GM19099 (cell line): ENCODE measurements around the gene DDAH2.

ENCODE experiments used
- POLR2A ChIP-seq: IDR thresholded peaks from 3 replicates; pipeline ENCODE4 v1.6.1; 2011; ENCODE audit warnings: low read depth; ENCODE audit not compliant: insufficient read length; ENCODE audit errors: extremely low read depth

DDAH2 gene

DNA sequence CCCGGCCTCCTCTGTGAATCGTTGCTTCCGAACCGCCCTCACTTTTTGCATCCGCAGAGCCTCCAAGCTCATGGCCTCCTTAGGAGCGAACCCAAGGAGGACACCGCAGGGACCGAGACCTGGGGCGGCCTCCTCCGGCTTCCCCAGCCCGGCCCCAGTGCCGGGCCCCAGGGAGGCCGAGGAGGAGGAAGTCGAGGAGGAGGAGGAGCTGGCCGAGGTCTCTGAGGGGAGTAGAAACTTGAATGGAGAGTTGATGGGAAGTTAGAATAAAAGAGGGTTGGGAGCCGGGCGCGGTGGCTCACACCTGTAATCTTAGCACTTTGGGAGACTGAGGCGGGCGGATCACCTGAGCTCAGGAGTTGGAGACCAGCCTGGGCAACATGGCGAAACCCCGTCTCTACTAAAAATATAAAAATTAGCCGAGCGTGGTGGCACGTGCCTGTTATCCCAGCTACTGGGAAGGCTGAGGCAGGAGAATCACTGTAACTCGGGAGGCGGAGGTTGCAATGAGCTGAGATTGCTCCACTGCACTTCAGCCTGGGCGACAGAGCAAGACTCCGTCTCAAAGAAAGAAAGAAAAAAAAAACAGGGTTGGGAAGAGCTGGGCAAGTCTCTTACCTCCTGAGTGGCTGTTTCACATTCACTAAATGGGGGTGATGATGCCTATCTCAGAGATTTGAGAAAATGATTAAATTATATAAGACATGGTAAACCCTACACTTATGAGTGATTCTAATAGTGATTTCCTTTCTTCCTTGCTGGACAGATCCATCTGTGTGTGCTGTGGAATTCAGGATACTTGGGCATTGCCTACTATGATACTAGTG, 11.5 kb upstream of the DDAH2 start:
- TF ChIP-seq POLR2A = no peak

DNA sequence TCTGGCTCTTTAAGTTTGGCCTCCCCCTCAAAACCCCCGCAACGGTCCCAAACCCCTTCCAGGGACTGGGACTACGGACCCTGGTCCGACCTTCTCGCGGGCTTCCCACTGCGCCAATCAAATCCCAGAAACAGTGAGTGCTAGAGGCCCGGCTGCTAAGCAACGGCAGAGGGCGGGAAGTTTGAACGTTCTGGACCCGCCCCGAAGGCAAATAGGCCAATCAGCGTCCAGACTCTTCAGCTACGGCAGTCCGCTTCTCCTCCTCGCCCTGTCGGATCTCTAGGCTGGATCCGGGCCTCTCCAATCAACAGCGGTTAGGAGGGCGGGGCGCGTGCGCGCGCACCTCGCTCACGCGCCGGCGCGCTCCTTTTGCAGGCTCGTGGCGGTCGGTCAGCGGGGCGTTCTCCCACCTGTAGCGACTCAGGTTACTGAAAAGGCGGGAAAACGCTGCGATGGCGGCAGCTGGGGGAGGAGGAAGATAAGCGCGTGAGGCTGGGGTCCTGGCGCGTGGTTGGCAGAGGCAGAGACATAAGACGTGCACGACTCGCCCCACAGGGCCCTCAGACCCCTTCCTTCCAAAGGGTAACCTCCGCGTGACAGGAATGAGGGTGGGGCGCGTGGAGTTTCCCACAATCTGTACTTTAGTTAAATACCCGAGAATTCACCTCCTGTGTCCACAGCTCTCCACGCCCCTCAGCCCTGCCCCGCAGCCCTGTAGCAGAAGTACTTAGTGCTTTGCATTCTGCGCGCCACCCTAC, 10.7 kb upstream of the DDAH2 start, which contains the start of gene MSH5:
Gene MSH5 (plus strand): TSS at position 367 of the 758 bp plus-strand sequence. CDS start 462 bp downstream, outside the sequence.
- TF ChIP-seq POLR2A = peak; percentile 68

DNA sequence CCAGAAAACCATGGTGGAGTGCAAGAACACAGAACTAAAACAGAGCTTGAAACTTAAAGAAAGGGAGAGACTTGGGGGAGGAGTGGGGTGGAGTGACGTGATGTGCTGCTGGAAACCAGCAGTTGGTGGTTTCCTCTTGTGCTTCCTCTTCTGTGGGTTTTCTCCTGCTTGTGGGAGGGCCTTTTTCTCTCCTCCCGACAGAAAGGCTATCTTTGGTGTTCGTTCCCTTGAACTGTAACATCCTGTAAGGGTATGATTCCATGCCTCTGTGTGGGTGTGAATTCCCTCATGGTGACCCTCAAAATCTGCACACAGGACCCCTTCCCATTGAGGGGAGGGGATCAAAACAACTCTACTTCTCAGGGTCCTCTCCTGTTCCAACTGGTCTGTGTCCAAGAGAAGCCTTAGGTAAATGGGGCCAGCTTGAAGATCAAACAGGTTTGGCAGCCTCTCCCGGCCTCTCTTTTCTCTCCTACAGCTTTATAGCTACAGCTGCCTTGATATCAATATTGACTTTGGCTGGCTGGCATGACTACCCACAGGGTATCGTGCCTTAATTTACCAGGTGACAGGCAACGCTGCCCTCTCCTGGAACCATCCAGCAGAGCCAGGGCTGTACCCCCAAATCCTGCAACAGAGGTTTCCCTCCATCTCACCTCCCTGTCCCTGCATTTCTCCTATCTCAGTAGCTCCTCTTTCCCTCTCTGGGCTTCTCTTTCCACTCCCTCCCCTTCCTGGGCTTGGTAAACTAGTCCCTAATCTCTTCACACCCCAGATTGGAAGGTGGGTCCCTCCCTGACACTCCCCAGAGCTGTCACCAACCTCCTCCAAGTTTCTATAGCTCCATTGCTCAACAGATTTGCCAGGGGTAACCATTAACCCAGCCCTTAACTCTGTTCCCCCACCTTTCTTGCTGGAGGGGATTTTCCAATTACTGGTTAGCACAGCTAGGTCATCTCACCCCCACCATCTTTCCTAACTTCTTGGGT, 9.2 kb upstream of the DDAH2 start:
- peak; percentile 60 for TF ChIP-seq POLR2A

DNA sequence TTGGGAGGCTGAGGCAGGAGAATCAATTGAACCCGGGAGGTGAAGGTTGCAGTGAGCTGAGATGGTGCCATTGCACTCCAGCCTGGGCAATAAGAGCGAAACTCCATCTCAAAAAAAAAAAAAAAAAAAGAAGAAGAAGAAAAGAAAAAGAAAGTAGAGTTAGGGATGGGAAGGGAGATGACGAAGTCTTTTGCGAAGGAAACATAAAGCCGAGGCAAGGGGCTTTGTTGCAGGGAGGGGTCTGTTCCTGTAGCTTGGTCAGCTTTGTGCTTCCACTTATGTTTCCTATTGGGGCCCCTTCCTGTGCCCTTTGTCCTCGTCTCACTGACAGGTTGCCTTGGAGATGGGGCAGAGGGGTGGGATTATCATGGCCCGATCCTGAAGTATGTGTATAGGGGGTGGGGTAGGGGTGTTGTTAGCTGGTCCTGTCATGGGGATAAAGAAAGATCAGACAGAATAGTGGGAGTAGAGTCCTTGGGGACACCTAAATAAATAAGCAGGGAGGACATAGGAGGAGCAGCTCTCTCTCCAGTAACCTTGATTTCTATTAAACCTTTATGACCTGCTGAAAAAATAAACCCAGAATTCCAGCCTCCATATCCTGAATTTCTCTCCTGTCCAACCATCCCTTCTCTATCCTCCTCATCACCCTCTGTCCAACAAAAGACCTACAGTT, 8.4 kb upstream of the DDAH2 start:
- TF ChIP-seq POLR2A = no peak

DNA sequence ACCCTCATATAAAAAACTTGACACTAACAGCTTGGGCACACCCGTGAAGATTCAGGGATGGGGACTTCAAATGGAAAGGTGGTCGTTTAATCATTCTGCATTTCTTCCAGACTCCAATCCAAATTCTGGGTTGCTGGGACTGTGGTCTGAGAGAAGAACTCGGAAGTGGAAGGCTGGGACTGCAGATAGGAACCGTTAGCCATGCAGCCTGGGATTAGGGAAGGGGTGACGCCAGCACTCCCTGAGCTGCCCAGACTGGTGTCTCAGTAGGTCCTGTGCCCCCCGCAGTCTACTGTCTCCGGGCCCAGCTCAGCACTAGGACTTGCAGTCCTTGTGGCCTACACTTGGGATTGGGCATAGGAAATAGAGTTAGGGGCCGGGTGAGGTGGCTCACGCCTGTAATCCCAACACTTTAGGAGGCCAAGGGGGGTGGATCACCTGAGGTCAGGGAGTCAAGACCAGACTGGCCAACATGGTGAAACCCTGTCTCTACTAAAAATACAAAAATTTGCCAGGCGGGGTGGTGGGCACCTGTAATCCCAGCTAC, 7.7 kb upstream of the DDAH2 start:
- TF ChIP-seq POLR2A = no peak

DNA sequence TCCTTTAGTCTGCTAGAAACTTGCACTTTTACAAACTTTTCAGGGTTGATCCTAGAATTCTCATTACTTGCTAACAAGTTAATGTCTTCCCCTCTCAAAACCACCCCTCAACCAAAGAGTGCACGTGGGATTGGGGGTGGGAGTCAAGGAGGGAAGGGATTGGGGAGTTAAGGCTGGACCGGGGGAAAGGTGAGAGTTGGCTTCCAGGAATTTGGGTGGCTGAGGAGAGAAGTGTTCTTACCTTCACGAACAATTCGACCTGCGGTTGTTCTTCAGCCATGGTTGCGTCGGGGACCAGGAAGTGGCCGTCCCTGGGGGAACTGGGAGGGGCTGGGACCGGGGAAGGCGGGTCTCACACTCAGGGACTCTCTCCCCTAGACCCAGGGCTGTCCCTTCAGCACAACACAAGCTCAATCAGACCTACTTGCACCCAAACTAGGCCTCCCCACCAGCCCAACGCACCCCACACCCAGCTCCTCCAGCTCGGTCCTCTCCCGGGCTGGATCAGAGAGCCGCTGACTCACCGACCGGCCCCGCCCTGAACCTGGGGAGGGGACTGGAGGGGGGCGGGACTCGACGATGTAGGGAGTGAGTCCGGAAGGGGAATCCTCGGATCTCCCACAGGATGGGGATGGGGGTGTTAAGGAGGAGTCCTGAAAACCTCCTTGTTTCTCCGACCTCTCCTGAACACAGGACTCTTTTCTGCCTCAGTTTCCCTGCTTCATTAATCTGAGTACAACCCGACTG, 7.1 kb upstream of the DDAH2 start, which contains the start of gene CLIC1:
Gene CLIC1 (minus strand): TSS at position 510 of the 747 bp plus-strand sequence. CDS start 230 bp downstream, at position 280.
- TF ChIP-seq POLR2A = peak; percentile 87

DNA sequence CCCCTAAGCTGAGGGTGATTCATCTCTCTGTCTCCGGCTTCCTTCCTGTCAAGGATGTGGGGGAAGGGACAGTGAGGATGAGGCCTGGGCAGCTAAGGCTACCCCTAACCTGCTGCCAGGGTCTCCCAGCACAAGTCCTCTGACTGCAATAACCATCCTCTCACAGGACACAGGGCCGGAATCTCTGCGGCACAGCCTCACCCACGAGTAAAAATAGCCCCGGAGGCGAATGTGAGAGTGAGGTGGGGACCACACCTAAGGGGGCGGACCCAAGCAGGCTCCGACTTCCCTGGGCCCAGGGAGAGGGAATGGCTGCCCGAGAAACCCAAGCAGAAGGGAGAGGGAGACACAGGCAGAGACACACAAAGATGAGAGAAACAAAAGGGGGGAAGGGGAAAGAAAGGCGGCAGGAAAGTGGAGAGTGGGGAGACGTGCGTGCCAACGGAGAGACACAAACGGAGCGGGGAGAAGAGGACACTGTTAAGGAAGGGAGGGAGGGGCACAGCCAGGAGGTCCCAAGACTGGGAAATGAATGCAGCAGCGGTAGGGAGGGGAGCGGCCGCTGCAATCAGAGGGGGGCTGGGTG, 5.8 kb upstream of the DDAH2 start:
- no peak for TF ChIP-seq POLR2A

DNA sequence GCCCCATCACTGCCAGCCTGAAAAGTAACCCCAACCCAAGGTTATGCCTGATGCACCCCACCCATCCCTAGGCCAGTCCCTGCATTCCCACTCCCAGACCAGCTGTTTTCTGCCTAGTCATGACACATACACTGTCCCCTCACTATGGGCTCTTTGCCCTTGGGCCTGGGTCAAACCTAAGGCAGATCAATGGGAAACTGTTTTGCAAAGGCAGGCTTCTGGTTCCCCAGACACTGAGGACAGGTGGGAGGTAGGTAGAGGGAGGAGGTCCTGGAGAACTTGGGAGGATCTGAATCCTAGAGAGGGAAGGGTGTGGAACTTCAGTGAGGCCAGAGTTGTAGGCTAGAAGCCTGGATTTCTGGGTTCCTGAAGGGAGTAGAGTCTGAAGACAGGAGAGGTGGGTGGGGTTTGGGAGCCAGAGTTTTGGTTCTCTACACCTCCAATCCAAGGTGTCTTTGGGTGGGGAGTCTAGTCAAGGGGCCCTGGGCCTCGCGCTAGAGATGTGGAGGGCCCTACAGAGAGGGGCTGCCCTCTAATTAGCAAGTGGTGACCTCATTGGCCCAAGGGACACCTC, 5.2 kb upstream of the DDAH2 start:
- no peak for TF ChIP-seq POLR2A

DNA sequence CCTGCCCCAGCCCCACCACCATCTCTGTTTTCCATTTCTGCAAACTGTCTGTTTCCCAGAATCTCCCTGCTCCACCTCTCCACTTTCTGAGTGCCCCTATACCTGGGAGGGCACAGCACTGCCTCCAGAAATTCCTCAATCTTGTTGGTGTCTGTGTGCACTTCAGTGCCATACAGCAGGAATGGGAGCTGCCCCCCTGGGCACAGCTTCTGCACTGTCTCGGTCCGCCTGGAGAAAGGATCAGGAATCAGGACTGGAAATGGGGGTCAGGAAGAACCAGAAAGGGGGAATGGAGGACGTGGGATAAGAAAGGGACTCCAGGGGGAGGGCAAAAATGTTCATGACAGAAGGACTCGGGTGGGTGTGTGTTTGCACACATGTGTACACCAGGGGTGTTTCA, 4.6 kb upstream of the DDAH2 start:
- TF ChIP-seq POLR2A = no peak

DNA sequence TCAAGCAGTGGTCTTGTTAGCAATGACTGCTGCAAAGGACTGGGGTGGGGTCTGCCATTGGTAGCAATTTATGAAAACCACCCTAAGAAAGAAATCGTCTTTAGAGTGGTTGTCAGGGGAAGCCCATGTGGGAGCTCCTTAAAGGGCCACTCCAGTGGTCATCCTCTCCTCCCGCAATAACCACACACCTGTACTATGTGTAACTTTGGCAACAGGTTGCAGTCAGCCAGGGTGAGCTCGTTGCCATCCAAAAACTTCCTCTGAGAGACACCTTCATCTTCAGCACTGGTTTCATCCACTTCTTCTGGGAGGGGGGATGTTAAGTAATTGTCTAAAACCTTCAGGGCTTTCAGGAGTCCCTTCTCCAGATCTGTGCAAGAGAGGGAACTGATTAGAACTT, 2.9 kb upstream of the DDAH2 start:
- no peak for TF ChIP-seq POLR2A

DNA sequence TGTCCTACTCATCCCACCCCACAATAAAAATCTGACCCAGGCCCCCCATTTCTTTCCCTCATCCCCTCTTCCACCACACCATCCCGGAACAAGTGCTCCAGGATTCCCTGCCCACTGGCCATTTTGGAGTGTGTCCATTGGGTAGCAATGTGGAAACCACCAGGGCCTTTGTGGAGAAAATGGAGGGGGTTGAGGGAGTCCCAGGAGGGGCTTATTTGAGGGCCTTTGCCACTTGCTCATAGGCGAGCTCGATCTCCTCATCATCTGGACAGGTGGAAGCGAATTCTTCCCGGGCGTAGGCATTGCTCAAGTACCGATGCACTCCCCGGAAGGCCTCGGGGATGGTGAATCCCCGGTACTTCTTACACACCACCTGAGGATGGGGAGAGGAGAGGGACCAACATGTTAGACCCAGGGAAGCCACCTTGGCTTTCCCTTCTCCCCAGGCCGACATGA, 1.6 kb upstream of the DDAH2 start:
- no peak for TF ChIP-seq POLR2A

DNA sequence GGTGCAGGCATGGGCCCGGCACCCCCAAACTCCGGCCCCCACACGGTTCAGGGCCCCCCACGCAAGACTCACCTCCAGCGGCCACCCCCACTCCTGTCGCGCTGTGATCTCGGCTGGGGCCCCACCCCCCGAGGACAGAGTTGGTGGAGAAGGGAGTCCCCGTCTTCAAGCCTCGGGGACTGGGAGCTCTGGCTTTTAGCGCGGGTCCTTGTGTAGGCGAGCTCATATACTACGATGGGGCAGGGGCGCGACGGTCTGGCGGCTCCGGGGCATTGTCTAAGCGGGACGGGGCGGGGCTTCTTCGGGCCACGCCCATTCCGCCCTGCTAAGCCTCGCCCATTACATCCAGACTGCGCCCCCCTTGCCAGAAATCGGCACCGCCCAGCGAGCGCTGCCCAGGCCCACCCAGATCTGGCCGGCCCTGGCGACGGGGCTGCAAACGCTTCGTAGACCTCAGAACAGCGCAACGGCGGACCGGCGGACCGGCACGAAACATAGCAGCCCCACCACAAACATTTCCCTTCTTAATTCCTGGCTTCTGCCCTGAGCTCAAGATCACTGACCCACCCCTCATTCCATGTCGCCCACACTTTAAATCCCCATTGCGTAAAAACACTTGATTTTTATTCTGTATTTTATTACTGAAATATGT, 1.0 kb upstream of the DDAH2 start:
- peak; percentile 36 for TF ChIP-seq POLR2A
